Upper lobe of right lung (tissue), 1 donor: ENCODE measurements around the gene BTBD19. TPM values are rescaled to one million over a fixed set of nuclear protein-coding genes. Genes with fewer than 3 reads are reported as not detected.
A peak's percentile ranks its signal among the peaks of the same experiment; 100 is the strongest.

ENCODE experiments used
- ATAC-seq: fragments of 200-7000 bp; cut with Tn5 transposase; one replicate; pipeline ENCODE4 v1.9.1; 2020; ENCODE audit warnings: mild to moderate bottlenecking, moderate library complexity
- DNase-seq: peaks from one replicate; pipeline ENCODE4 v3.0.0-alpha.2; 2020
- H3K27ac ChIP-seq: fragments of 200-600 bp; one replicate; pipeline ENCODE4 v1.8.0; 2022
- H3K27me3 ChIP-seq: fragments of 200-600 bp; one replicate; pipeline ENCODE4 v1.8.0; 2022; ENCODE audit warnings: mild to moderate bottlenecking
- H3K36me3 ChIP-seq: fragments of 200-600 bp; one replicate; pipeline ENCODE4 v1.8.0; 2022
- H3K4me1 ChIP-seq: fragments of 200-600 bp; one replicate; pipeline ENCODE4 v1.8.0; 2022
- H3K4me3 ChIP-seq: fragments of 200-600 bp; one replicate; pipeline ENCODE4 v1.8.0; 2022; ENCODE audit warnings: mild to moderate bottlenecking
- H3K9me3 ChIP-seq: fragments of 200-600 bp; one replicate; pipeline ENCODE4 v1.8.0; 2022
- CTCF ChIP-seq: fragments of 200-600 bp; IDR thresholded peaks from one replicate; pipeline ENCODE4 v1.8.0; 2022; ENCODE audit warnings: antibody characterized with exemption
- intact Hi-C: fragments of 100-400 bp; cut with DNase I; formaldehyde crosslinking; loops from one replicate; pipeline ENCODE4 v1.11.0; 2022
- total RNA-seq: library from RNA; stranded (reverse); fragmentation: NEBNext Ultra II Directional; extraction: Animal tissue kit (Norgen Biotek cat#: 25700); gene quantifications from one replicate; pipeline ENCODE4 v1.2.1, GENCODE V29; 2021
- donor health status: DM: no; HTN: yes; CAD: no; lungs with severe emphysema.

The BTBD19 gene
- total RNA-seq, 1 donor from 2014 or later, result 9.2 TPM

GRCh38 chr1:44786138-44786840, 22.0 kb upstream of the BTBD19 start:
- peak; percentile 94 for ATAC-seq
- Histone ChIP-seq H3K27me3 (no peaks in the 10 kb centered on the region), H3K4me3 (peak overlapping the region; percentile 59), H3K27ac (peak overlapping the region; percentile 67), H3K36me3 (peaks cover 4% of the 10 kb centered on the region), H3K4me1 (peaks cover 27% of the 10 kb centered on the region), H3K9me3 (no peaks in the 10 kb centered on the region)
- intact Hi-C loops, result no loop called here
- DNase-seq, result peak; percentile 89
- peak; percentile 99 for TF ChIP-seq CTCF

- Histone ChIP-seq H3K9me3 (no peaks in the 10 kb centered on the region), H3K36me3 (no peaks in the 10 kb centered on the region), H3K27ac (peak overlapping the region; percentile 67), H3K27me3 (no peaks in the 10 kb centered on the region), H3K4me3 (peak overlapping the region; percentile 59), H3K4me1 (peaks cover 27% of the 10 kb centered on the region)
- intact Hi-C loops, result no loop called here
- no peak for TF ChIP-seq CTCF
- no peak for DNase-seq
- ATAC-seq, result no peak
Observed at GRCh38 chr1:44786841-44787426, 21.4 kb upstream of the BTBD19 start.

- Histone ChIP-seq H3K27ac (no peak overlapping the region), H3K36me3 (no peaks in the 10 kb centered on the region), H3K27me3 (no peaks in the 10 kb centered on the region), H3K4me3 (no peak overlapping the region), H3K4me1 (peaks cover 27% of the 10 kb centered on the region), H3K9me3 (no peaks in the 10 kb centered on the region)
- intact Hi-C loops, result no loop called here
- TF ChIP-seq CTCF, result no peak
- DNase-seq (no peak), ATAC-seq (no peak)
Observed at GRCh38 chr1:44787506-44787905, 20.8 kb upstream of the BTBD19 start.

GRCh38 chr1:44788120-44788860, 20.0 kb upstream of the BTBD19 start, which contains the start of gene BEST4:
Gene BEST4, minus strand, starts transcription at chr1:44788170. Its CDS starts 465 bp downstream, at chr1:44787705.
- intact Hi-C loops, result no loop called here
- Histone ChIP-seq H3K36me3 (no peaks in the 10 kb centered on the region), H3K4me3 (no peak within 1 kb of the TSS), H3K9me3 (no peaks in the 10 kb centered on the region), H3K4me1 (peaks cover 27% of the 10 kb centered on the region), H3K27ac (no peak within 1 kb of the TSS), H3K27me3 (no peaks in the 10 kb centered on the region)
- no peak for TF ChIP-seq CTCF
- no peak for ATAC-seq
- DNase-seq, result no peak

- no peaks in the 10 kb centered on the region for H3K27me3 ChIP-seq
- ATAC-seq (no peak), DNase-seq (peak; percentile 34)
- no peak overlapping the region for H3K27ac ChIP-seq
- intact Hi-C loops, result no loop called here
- no peaks in the 10 kb centered on the region for H3K36me3 ChIP-seq
- no peak for TF ChIP-seq CTCF
- no peak overlapping the region for H3K4me3 ChIP-seq
- H3K4me1 ChIP-seq, result peaks cover 5% of the 10 kb centered on the region
- H3K9me3 ChIP-seq, result no peaks in the 10 kb centered on the region
Observed at GRCh38 chr1:44790968-44791801, 17.1 kb upstream of the BTBD19 start.
